SK-N-SH treated with all-trans-retinoic acid at 6 μM for 48 hours (cell line): ENCODE results near the gene DSP.

Source experiments
- ARNTL ChIP-seq: fragments of 450-650 bp; formaldehyde crosslinking; IDR thresholded peaks from 2 replicates; pipeline ENCODE4 v1.5.0; 2020; ENCODE audit warnings: low read depth, mild to moderate bottlenecking, moderate library complexity, borderline replicate concordance
- ESRRG ChIP-seq: fragments of 250-450 bp; sonication (Bioruptor Pico); IDR thresholded peaks from 2 replicates; pipeline ENCODE4 v1.6.1; 2021; ENCODE audit warnings: mild to moderate bottlenecking
- TCF4 ChIP-seq: fragments of 250-450 bp; sonication (Bioruptor Pico); IDR thresholded peaks from 2 replicates; pipeline ENCODE4 v1.8.0; 2021; ENCODE audit warnings: mild to moderate bottlenecking, moderate library complexity, borderline replicate concordance
- ZNF565 ChIP-seq: fragments of 450-650 bp; formaldehyde crosslinking; conservative IDR thresholded peaks from 2 replicates; pipeline ENCODE4 v1.5.0; 2020; ENCODE audit warnings: low read depth, mild to moderate bottlenecking, moderate library complexity
- TF ChIP-seq, protein P1 (sequence below): fragments of 250-450 bp; sonication (Bioruptor Pico); IDR thresholded peaks from 2 replicates; pipeline ENCODE4 v1.8.0; 2021; ENCODE audit warnings: low read depth, mild to moderate bottlenecking, moderate library complexity, borderline replicate concordance
- TF ChIP-seq, protein P2 (sequence below): fragments of 250-450 bp; sonication (Bioruptor Pico); IDR thresholded peaks from 2 replicates; pipeline ENCODE4 v1.5.1; 2021; ENCODE audit warnings: mild to moderate bottlenecking, moderate library complexity

DNA sequence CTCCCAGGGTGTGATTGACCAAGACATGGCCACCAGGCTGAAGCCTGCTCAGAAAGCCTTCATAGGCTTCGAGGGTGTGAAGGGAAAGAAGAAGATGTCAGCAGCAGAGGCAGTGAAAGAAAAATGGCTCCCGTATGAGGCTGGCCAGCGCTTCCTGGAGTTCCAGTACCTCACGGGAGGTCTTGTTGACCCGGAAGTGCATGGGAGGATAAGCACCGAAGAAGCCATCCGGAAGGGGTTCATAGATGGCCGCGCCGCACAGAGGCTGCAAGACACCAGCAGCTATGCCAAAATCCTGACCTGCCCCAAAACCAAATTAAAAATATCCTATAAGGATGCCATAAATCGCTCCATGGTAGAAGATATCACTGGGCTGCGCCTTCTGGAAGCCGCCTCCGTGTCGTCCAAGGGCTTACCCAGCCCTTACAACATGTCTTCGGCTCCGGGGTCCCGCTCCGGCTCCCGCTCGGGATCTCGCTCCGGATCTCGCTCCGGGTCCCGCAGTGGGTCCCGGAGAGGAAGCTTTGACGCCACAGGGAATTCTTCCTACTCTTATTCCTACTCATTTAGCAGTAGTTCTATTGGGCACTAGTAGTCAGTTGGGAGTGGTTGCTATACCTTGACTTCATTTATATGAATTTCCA, 43.9 kb downstream of the DSP start:
- no peak for TF ChIP-seq ZNF565 (CRISPR knock-in tag)
- TF ChIP-seq, protein P1, sequence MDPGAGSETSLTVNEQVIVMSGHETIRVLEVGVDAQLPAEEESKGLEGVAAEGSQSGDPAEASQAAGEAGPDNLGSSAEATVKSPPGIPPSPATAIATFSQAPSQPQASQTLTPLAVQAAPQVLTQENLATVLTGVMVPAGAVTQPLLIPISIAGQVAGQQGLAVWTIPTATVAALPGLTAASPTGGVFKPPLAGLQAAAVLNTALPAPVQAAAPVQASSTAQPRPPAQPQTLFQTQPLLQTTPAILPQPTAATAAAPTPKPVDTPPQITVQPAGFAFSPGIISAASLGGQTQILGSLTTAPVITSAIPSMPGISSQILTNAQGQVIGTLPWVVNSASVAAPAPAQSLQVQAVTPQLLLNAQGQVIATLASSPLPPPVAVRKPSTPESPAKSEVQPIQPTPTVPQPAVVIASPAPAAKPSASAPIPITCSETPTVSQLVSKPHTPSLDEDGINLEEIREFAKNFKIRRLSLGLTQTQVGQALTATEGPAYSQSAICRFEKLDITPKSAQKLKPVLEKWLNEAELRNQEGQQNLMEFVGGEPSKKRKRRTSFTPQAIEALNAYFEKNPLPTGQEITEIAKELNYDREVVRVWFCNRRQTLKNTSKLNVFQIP (CRISPR knock-in tag), result no peak
- TF ChIP-seq, protein P2, sequence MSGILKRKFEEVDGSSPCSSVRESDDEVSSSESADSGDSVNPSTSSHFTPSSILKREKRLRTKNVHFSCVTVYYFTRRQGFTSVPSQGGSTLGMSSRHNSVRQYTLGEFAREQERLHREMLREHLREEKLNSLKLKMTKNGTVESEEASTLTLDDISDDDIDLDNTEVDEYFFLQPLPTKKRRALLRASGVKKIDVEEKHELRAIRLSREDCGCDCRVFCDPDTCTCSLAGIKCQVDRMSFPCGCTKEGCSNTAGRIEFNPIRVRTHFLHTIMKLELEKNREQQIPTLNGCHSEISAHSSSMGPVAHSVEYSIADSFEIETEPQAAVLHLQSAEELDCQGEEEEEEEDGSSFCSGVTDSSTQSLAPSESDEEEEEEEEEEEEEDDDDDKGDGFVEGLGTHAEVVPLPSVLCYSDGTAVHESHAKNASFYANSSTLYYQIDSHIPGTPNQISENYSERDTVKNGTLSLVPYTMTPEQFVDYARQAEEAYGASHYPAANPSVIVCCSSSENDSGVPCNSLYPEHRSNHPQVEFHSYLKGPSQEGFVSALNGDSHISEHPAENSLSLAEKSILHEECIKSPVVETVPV (CRISPR knock-in tag), result no peak
- TF ChIP-seq ESRRG (CRISPR knock-in tag), result no peak
- no peak for TF ChIP-seq TCF4
- TF ChIP-seq ARNTL (CRISPR knock-in tag), result no peak
